ENCODE data around the gene PSKH1.
"Not testable (repeated sequence)": the region's sequence is repeated elsewhere in the genome, so short reads cannot be mapped to it uniquely, and the experiment has no call there.

The PSKH1 gene

GRCh38 chr16:67892899-67893742 is at the start of gene PSKH1:
PSKH1 (plus strand) TSS chr16:67893254; CDS start chr16:67908750, 15,496 bp downstream.
- no peak for FAIRE-seq

- FAIRE-seq, result no peak
Measured at GRCh38 chr16:67843343-67843765, 49.7 kb upstream of the PSKH1 start.

- no peak for FAIRE-seq
Measured at GRCh38 chr16:67844497-67844896, 48.6 kb upstream of the PSKH1 start.

GRCh38 chr16:67845291-67846062 is 47.6 kb upstream of the PSKH1 start:
- no peak for FAIRE-seq

GRCh38 chr16:67846063-67846319 is 47.1 kb upstream of the PSKH1 start:
- FAIRE-seq, result no peak

GRCh38 chr16:67846320-67847063 is 46.6 kb upstream of the PSKH1 start, which contains the start of gene NUTF2:
NUTF2 (plus strand) TSS chr16:67846933; CDS start chr16:67865131, 18,198 bp downstream.
- no peak for FAIRE-seq

- no peak for FAIRE-seq
Measured at GRCh38 chr16:67847064-67847861, 45.8 kb upstream of the PSKH1 start, which contains the start of gene CENPT. CENPT (minus strand) TSS chr16:67847693; CDS start chr16:67833859, 13,834 bp downstream.

- no peak for FAIRE-seq
Measured at GRCh38 chr16:67848118-67848517, 44.9 kb upstream of the PSKH1 start.

- FAIRE-seq, result no peak
Measured at GRCh38 chr16:67853670-67854069, 39.4 kb upstream of the PSKH1 start.

- FAIRE-seq, result no peak
Measured at GRCh38 chr16:67855789-67856188, 37.3 kb upstream of the PSKH1 start.

GRCh38 chr16:67856927-67857546 is 36.0 kb upstream of the PSKH1 start:
- no peak for FAIRE-seq

- peak; percentile 31 for FAIRE-seq
Measured at GRCh38 chr16:67857547-67858233, 35.4 kb upstream of the PSKH1 start.

GRCh38 chr16:67858500-67858899 is 34.6 kb upstream of the PSKH1 start:
- no peak for FAIRE-seq

- no peak for FAIRE-seq
Measured at GRCh38 chr16:67860589-67861398, 32.3 kb upstream of the PSKH1 start.

GRCh38 chr16:67861877-67862276 is 31.2 kb upstream of the PSKH1 start:
- no peak for FAIRE-seq

GRCh38 chr16:67862623-67863583 is 30.2 kb upstream of the PSKH1 start:
- no peak for FAIRE-seq

GRCh38 chr16:67864044-67864443 is 29.0 kb upstream of the PSKH1 start:
- FAIRE-seq, result not testable (repeated sequence)

- no peak for FAIRE-seq
Measured at GRCh38 chr16:67864594-67864993, 28.5 kb upstream of the PSKH1 start.

- no peak for FAIRE-seq
Measured at GRCh38 chr16:67865318-67865717, 27.7 kb upstream of the PSKH1 start.
